HepG2 (cell line): ENCODE results near the gene MRPL10. TPM values are rescaled to one million over a fixed set of nuclear protein-coding genes. Genes with fewer than 3 reads are reported as not detected.

Experiments
- ATF4 ChIP-seq, 2 experiments: fragments of 450-650 bp in 1 of 2; sonication (generic) in 1 of 2; formaldehyde crosslinking; IDR thresholded peaks; 2 replicates each; pipeline versions ENCODE4 v1.5.0 to v1.8.0; 2020 to 2022; ENCODE audit warnings: mild to moderate bottlenecking in 1 of 2, missing genetic modification reagents in 1 of 2
- CEBPZ ChIP-seq: IDR thresholded peaks from 2 replicates; pipeline ENCODE4 v1.6.1; 2012; ENCODE audit warnings: low read length, improper control_type of control experiment
- CENPBD1 ChIP-seq: sonication (generic); formaldehyde crosslinking; IDR thresholded peaks from 2 replicates; pipeline ENCODE4 v1.8.0; 2022; ENCODE audit warnings: missing genetic modification reagents, low read depth, mild to moderate bottlenecking, borderline replicate concordance
- FLYWCH1 ChIP-seq: sonication (generic); formaldehyde crosslinking; IDR thresholded peaks from 2 replicates; pipeline ENCODE4 v1.8.1; 2023; ENCODE audit warnings: mild to moderate bottlenecking, missing genetic modification reagents
- FOXC1 ChIP-seq: sonication (generic); formaldehyde crosslinking; IDR thresholded peaks from 2 replicates; pipeline ENCODE4 v1.8.0; 2022; ENCODE audit warnings: mild to moderate bottlenecking, missing genetic modification reagents, borderline replicate concordance
- GTF3A ChIP-seq: sonication (generic); formaldehyde crosslinking; conservative IDR thresholded peaks from 2 replicates; pipeline ENCODE4 v1.4.0; 2020; ENCODE audit warnings: mild to moderate bottlenecking, missing genetic modification reagents
- HOXA5 ChIP-seq: sonication (generic); formaldehyde crosslinking; IDR thresholded peaks from 2 replicates; pipeline ENCODE4 v1.4.0; 2020; ENCODE audit warnings: missing genetic modification reagents
- JUN ChIP-seq: sonication (generic); formaldehyde crosslinking; IDR thresholded peaks from 2 replicates; pipeline ENCODE4 v1.4.0; 2020; ENCODE audit warnings: mild to moderate bottlenecking, missing genetic modification reagents
- JUNB ChIP-seq: sonication (generic); formaldehyde crosslinking; IDR thresholded peaks from 2 replicates; pipeline ENCODE4 v1.8.0; 2022; ENCODE audit warnings: missing genetic modification reagents, mild to moderate bottlenecking, borderline replicate concordance
- LRRFIP1 ChIP-seq: sonication (generic); formaldehyde crosslinking; conservative IDR thresholded peaks from 2 replicates; pipeline ENCODE4 v1.4.0; 2020; ENCODE audit warnings: missing genetic modification reagents
- MTERF4 ChIP-seq: sonication (generic); formaldehyde crosslinking; IDR thresholded peaks from 2 replicates; pipeline ENCODE4 v1.8.0; 2023; ENCODE audit warnings: mild to moderate bottlenecking, missing genetic modification reagents
- PITX1 ChIP-seq: sonication (generic); formaldehyde crosslinking; IDR thresholded peaks from 2 replicates; pipeline ENCODE4 v1.5.1; 2020; ENCODE audit warnings: mild to moderate bottlenecking, missing genetic modification reagents
- RXRA ChIP-seq: sonication (generic); formaldehyde crosslinking; IDR thresholded peaks from 2 replicates; pipeline ENCODE4 v1.5.1; 2020; ENCODE audit warnings: missing genetic modification reagents
- ZBTB7A ChIP-seq: sonication (generic); formaldehyde crosslinking; IDR thresholded peaks from 2 replicates; pipeline ENCODE4 v1.8.0; 2022; ENCODE audit warnings: mild to moderate bottlenecking, missing genetic modification reagents
- ZFP36 ChIP-seq: fragments of 150-350 bp; IDR thresholded peaks from 2 replicates; pipeline ENCODE4 v1.6.1; 2018; ENCODE audit warnings: borderline replicate concordance, low read length, low read depth; ENCODE audit not compliant: partially characterized antibody
- ZFP90 ChIP-seq: sonication (generic); formaldehyde crosslinking; IDR thresholded peaks from 2 replicates; pipeline ENCODE4 v1.8.0; 2022; ENCODE audit warnings: missing genetic modification reagents, mild to moderate bottlenecking, inconsistent platforms, borderline replicate concordance
- ZNF232 ChIP-seq: sonication (generic); formaldehyde crosslinking; IDR thresholded peaks from 2 replicates; pipeline ENCODE4 v1.4.0; 2020; ENCODE audit warnings: missing genetic modification reagents, borderline replicate concordance
- ZNF446 ChIP-seq: sonication (generic); formaldehyde crosslinking; IDR thresholded peaks from 2 replicates; pipeline ENCODE4 v1.5.0; 2020; ENCODE audit warnings: mild to moderate bottlenecking, missing genetic modification reagents
- ZNF451 ChIP-seq: sonication (generic); formaldehyde crosslinking; IDR thresholded peaks from 2 replicates; pipeline ENCODE4 v1.5.0; 2020; ENCODE audit warnings: mild to moderate bottlenecking, missing genetic modification reagents
- ZNF670 ChIP-seq: sonication (generic); formaldehyde crosslinking; IDR thresholded peaks from 2 replicates; pipeline ENCODE4 v1.8.0; 2022; ENCODE audit warnings: mild to moderate bottlenecking, missing genetic modification reagents, borderline replicate concordance
- polyA plus RNA-seq, 8 experiments: library from polyadenylated mRNA; depleted of rRNA in 3 of 8; stranded (reverse) in 7 of 8; unstranded in 1 of 8; fragments of >200 nt; fragmentation: Illumina TruSeq in 4 of 8; extraction: Trizol in 4 of 8; gene quantifications; 2 replicates each; pipeline versions ENCODE4 v1.2.1 to v1.2.3, GENCODE V29; 2011 to 2016; ENCODE audit warnings: low read depth in 4 of 8, missing spikeins in 1 of 8, mixed read lengths in 1 of 8; ENCODE audit not compliant: insufficient read depth in 1 of 8
- total RNA-seq, 5 experiments: library from RNA; depleted of rRNA; stranded (reverse); fragments of >200 nt; fragmentation: Illumina TruSeq; extraction: Trizol; gene quantifications; 2 replicates each; pipeline ENCODE4 v1.2.3, GENCODE V29; 2016; ENCODE audit warnings: low read depth in 1 of 5

Gene MRPL10
- total and polyA plus RNA-seq, 2 of the 13 experiments (the other 11 are each of a cell fraction or from before 2014, with no cell fraction given): 56.7 to 149 TPM

GRCh38 chr17:47831003-47831933, at the start of gene MRPL10, which contains the start of gene LRRC46 (continued):
- TF ChIP-seq JUNB (CRISPR knock-in tag) (no peak), MTERF4 (CRISPR knock-in tag) (peak; percentile 87), CEBPZ (no peak), FLYWCH1 (CRISPR knock-in tag) (no peak), ZBTB7A (CRISPR knock-in tag) (peak; percentile 84; the same call in 1 of the 2 replicates), RXRA (CRISPR knock-in tag) (peak; percentile 70), HOXA5 (peak; percentile 65; the same call in 1 of the 2 replicates), ZNF232 (CRISPR knock-in tag) (peak; percentile 56; the same call in 1 of the 2 replicates), LRRFIP1 (CRISPR knock-in tag) (no peak), ZNF670 (CRISPR knock-in tag) (peak; percentile 91; the same call in 1 of the 2 replicates), GTF3A (CRISPR knock-in tag) (no peak), ZFP90 (CRISPR knock-in tag) (peak; percentile 65; the same call in 1 of the 2 replicates), FOXC1 (CRISPR knock-in tag) (peak; percentile 44; the same call in 1 of the 2 replicates), PITX1 (CRISPR knock-in tag) (peak; percentile 86), ATF4 (CRISPR knock-in tag; IDR thresholded peaks at IDR 0.05) (peak in 1 of 2 experiments; percentile 61; a peak in 1 of 4 replicates), JUN (CRISPR knock-in tag) (no peak), ZNF451 (CRISPR knock-in tag) (peak; percentile 89), CENPBD1 (no peak), ZFP36 (no peak), ZNF446 (CRISPR knock-in tag) (no peak)
